ENCODE measurements around the gene ZFHX3.

DNA sequence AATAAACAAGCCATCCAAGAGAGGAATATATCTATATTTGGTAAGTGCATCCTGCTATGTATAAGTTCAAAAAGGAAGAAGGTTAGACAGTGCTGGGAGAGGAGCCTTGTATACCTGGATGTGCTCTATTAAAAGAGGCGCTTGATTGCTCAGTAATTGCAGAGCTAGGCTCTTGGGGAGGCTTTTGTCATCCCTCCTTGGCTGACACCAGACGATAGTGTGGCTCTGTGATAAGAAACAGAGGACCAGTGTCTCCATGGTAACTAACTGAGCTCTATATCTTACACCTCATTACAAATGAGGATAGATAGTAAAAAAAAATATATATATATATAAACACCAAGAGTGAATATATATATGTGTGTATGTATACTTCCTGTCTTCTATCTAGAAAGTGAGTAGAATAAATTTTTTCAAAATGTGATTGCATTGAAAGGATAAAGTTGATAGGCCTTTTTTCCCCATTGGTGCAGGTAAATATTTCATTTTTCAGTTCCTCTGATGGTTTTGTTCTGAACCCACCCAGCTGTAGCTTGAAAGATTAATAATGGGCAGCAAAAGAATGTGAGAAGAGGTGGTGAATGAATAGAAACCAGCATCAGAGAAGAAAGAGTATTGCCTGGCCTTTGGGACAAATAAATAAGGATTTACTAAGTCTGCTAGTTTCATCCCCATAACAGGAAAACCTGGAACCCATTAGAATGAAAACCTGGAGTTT, 303.7 kb downstream of the ZFHX3 start:
- TF ChIP-seq EZH2 (IDR thresholded peaks at IDR 0.05) = no peak
- TF ChIP-seq POLR2AphosphoS5 (IDR thresholded peaks at IDR 0.05; ENCODE audit: borderline replicate concordance, low read depth, low read length) = no peak
- TF ChIP-seq FOXP2 (optimal IDR thresholded peaks at IDR 0.05; ENCODE audit: control extremely low read depth, extremely low read length, insufficient read depth) = no peak

Measured in SK-N-MC (cell line).